H9 (cell line): ENCODE measurements around the gene LXN. TPM values are rescaled to one million over a fixed set of nuclear protein-coding genes. Genes with fewer than 3 reads are reported as not detected.

Experiments
- DNase-seq: peaks from one replicate; pipeline ENCODE4 v3.0.0-alpha.2; 2017
- H2AFZ ChIP-seq: one replicate; pipeline ENCODE4 v1.6.1; 2013; ENCODE audit warnings: mild to moderate bottlenecking, low read length, control low read depth, moderate library complexity
- H2AK5ac ChIP-seq: 2 replicates; pipeline ENCODE4 v1.6.1; 2013; ENCODE audit warnings: low read length, control low read depth, mixed read lengths; ENCODE audit not compliant: insufficient read length
- H2BK120ac ChIP-seq: one replicate; pipeline ENCODE4 v1.6.1; 2013; ENCODE audit warnings: low read depth, mild to moderate bottlenecking, low read length, control low read depth, inconsistent platforms; ENCODE audit not compliant: poor library complexity, severe bottlenecking
- H2BK12ac ChIP-seq: 2 replicates; pipeline ENCODE4 v1.6.1; 2013; ENCODE audit warnings: low read length, control low read depth, mixed read lengths, low read depth; ENCODE audit not compliant: insufficient read length
- H2BK15ac ChIP-seq: 2 replicates; pipeline ENCODE4 v1.6.1; 2013; ENCODE audit warnings: low read depth, low read length, control low read depth
- H2BK20ac ChIP-seq: one replicate; pipeline ENCODE4 v1.6.1; 2013; ENCODE audit warnings: low read depth, mild to moderate bottlenecking, low read length, control low read depth, inconsistent platforms; ENCODE audit not compliant: poor library complexity, severe bottlenecking
- H2BK5ac ChIP-seq: 2 replicates; pipeline ENCODE4 v1.6.1; 2013; ENCODE audit warnings: low read length, control low read depth, mixed read lengths; ENCODE audit not compliant: insufficient read length
- H3K14ac ChIP-seq: 2 replicates; pipeline ENCODE4 v1.6.1; 2013; ENCODE audit warnings: low read length, control low read depth; ENCODE audit not compliant: insufficient read depth
- H3K18ac ChIP-seq: 2 replicates; pipeline ENCODE4 v1.6.1; 2013; ENCODE audit warnings: low read depth, mild to moderate bottlenecking, mixed read lengths, low read length, control low read depth; ENCODE audit not compliant: insufficient read length
- H3K23ac ChIP-seq: 2 replicates; pipeline ENCODE4 v1.6.1; 2013; ENCODE audit warnings: low read length, control low read depth, mixed read lengths, low read depth; ENCODE audit not compliant: insufficient read length
- H3K23me2 ChIP-seq: 2 replicates; pipeline ENCODE4 v1.6.1; 2013; ENCODE audit warnings: low read depth, mild to moderate bottlenecking, mixed read lengths, low read length, control low read depth; ENCODE audit not compliant: insufficient read length, poor library complexity, severe bottlenecking
- H3K27ac ChIP-seq: 2 replicates; pipeline ENCODE4 v1.5.1; 2013; ENCODE audit warnings: low read length, control low read depth, mixed read lengths, low read depth; ENCODE audit not compliant: insufficient read length
- H3K27me3 ChIP-seq: 2 replicates; pipeline ENCODE4 v1.6.1; 2013; ENCODE audit warnings: low read length, control low read depth, inconsistent platforms; ENCODE audit not compliant: insufficient read depth
- H3K4ac ChIP-seq: 2 replicates; pipeline ENCODE4 v1.6.1; 2013; ENCODE audit warnings: low read depth, mild to moderate bottlenecking, control low read depth, inconsistent platforms, low read length, moderate library complexity
- H3K4me1 ChIP-seq: 2 replicates; pipeline ENCODE4 v1.6.1; 2013; ENCODE audit warnings: low read length, control low read depth, inconsistent platforms; ENCODE audit not compliant: insufficient read depth
- H3K4me2 ChIP-seq: 2 replicates; pipeline ENCODE4 v1.6.1; 2013; ENCODE audit warnings: low read length, control low read depth, mixed read lengths; ENCODE audit not compliant: insufficient read length, insufficient read depth
- H3K56ac ChIP-seq: 2 replicates; pipeline ENCODE4 v1.6.1; 2013; ENCODE audit warnings: low read depth, mild to moderate bottlenecking, mixed read lengths, low read length, control low read depth; ENCODE audit not compliant: insufficient read length
- H3K79me1 ChIP-seq: 2 replicates; pipeline ENCODE4 v1.6.1; 2013; ENCODE audit warnings: low read depth, mild to moderate bottlenecking, moderate library complexity, low read length, control low read depth, inconsistent platforms; ENCODE audit not compliant: insufficient read depth, poor library complexity, severe bottlenecking
- H3K79me2 ChIP-seq: 2 replicates; pipeline ENCODE4 v1.6.1; 2013; ENCODE audit warnings: low read length, control low read depth, inconsistent platforms; ENCODE audit not compliant: insufficient read depth
- H3K9ac ChIP-seq: 2 replicates; pipeline ENCODE4 v1.6.1; 2013; ENCODE audit warnings: low read length, control low read depth, mixed read lengths; ENCODE audit not compliant: insufficient read length; ENCODE audit errors: extremely low read depth
- H3K9me3 ChIP-seq: one replicate; pipeline ENCODE4 v1.6.1; 2013; ENCODE audit warnings: low read depth, low read length, inconsistent platforms; ENCODE audit not compliant: control insufficient read depth
- H3T11ph ChIP-seq: one replicate; pipeline ENCODE4 v1.6.1; 2013; ENCODE audit warnings: mild to moderate bottlenecking, low read length, control low read depth, inconsistent platforms
- H4K20me1 ChIP-seq: one replicate; pipeline ENCODE4 v1.6.1; 2013; ENCODE audit not compliant: control insufficient read depth, insufficient read length, insufficient read depth
- H4K5ac ChIP-seq: 2 replicates; pipeline ENCODE4 v1.6.1; 2013; ENCODE audit warnings: low read depth, mild to moderate bottlenecking, mixed read lengths, low read length, control low read depth; ENCODE audit not compliant: insufficient read length
- H4K8ac ChIP-seq: replicated peaks from 2 replicates; pipeline ENCODE4 v1.6.1; 2013; ENCODE audit warnings: low read length, control low read depth, mixed read lengths, low read depth; ENCODE audit not compliant: insufficient read length
- H4K91ac ChIP-seq: 2 replicates; pipeline ENCODE4 v1.6.1; 2013; ENCODE audit warnings: low read depth, mild to moderate bottlenecking, moderate library complexity, mixed read lengths, low read length, control low read depth; ENCODE audit not compliant: insufficient read length
- H3K27ac Mint-ChIP-seq, 3 experiments: 2 replicates in 2 of 3; 3 replicates in 1 of 3; pipeline ENCODE4 v1.8.0; 2020 to 2021; ENCODE audit warnings: mixed read lengths in 3 of 3, mild to moderate bottlenecking in 1 of 3, moderate library complexity in 1 of 3
- H3K27me3 Mint-ChIP-seq: 2 replicates; pipeline ENCODE4 v1.8.0; 2021; ENCODE audit warnings: low read depth, mild to moderate bottlenecking, moderate library complexity, mixed read lengths
- H3K36me3 Mint-ChIP-seq, 3 experiments: 2 replicates in 2 of 3; 3 replicates in 1 of 3; pipeline ENCODE4 v1.8.0; 2020 to 2021; ENCODE audit warnings: low read depth in 3 of 3, mixed read lengths in 3 of 3; ENCODE audit not compliant: insufficient read depth in 1 of 3
- H3K4me1 Mint-ChIP-seq, 2 experiments: 2 replicates each; pipeline ENCODE4 v1.8.0; 2020; ENCODE audit warnings: mixed read lengths in 2 of 2
- H3K4me3 Mint-ChIP-seq, 2 experiments: 2 replicates in 1 of 2; 3 replicates in 1 of 2; pipeline ENCODE4 v1.8.0; 2020 to 2021; ENCODE audit warnings: mild to moderate bottlenecking in 2 of 2, mixed read lengths in 2 of 2, moderate library complexity in 1 of 2
- H3K9me3 Mint-ChIP-seq, 2 experiments: 2 replicates in 1 of 2; 3 replicates in 1 of 2; pipeline ENCODE4 v1.8.0; 2020; ENCODE audit warnings: mild to moderate bottlenecking in 2 of 2, mixed read lengths in 2 of 2, moderate library complexity in 1 of 2
- WGBS: extraction: QIAGEN DNeasy Blood & Tissue Kit; methylation state at CpG from one replicate; pipeline ENCODE4 v1.1.7; 2013; ENCODE audit warnings: missing lambda C conversion rate, low lambda C conversion rate, mixed read lengths; ENCODE audit not compliant: insufficient read length; ENCODE audit errors: extremely low coverage; 5-methylcytosine and 5-hydroxymethylcytosine counted together
- total RNA-seq: library from RNA; stranded (reverse); gene quantifications from 2 replicates; pipeline ENCODE4 v1.2.1, GENCODE V29; 2021
- TF ChIP-seq, protein P1 (sequence below): fragments of 200-600 bp; sonication (generic); conservative IDR thresholded peaks from 3 replicates; pipeline ENCODE4 v1.8.0; 2021; ENCODE audit warnings: antibody characterized with exemption, mild to moderate bottlenecking

LXN gene
- total RNA-seq, 1 experiment from 2014 or later, result 6.7 TPM

DNA sequence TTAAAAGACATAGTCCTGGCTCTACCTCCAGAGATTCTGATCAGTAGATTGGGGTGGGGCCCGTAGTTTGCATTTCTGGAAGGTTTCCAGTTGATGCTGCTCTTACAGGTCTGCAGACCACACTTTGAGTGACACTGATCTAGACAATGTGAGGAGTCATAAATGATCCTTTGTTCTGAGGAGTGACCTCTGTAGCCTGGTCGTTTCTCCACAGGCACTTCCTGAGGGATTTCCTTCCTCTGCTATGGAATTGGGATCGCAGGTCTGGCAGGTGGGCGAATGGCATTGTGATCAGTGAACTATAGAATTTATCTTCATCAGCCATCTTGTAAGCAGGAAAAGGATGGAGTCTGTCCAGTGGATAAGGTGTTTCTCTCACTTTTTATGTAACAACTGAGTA, 22.7 kb downstream of the LXN start:
- H3K9me3 ChIP-seq, result no peaks in the 10 kb centered on the region
- no peak overlapping the region for H2BK12ac ChIP-seq
- Mint-ChIP-seq H3K27me3 (no peaks in the 10 kb centered on the region), H3K9me3 (no peaks in the 10 kb centered on the region), H3K27ac (peak overlapping the region in 1 of 3 experiments; percentile 7; a peak in 1 of 7 replicates), H3K36me3 (peaks cover 12 to 70% (median 42%) of the 10 kb centered on the region in 3 experiments; a peak in 6 of 7 replicates), H3K4me3 (no peak overlapping the region), H3K4me1 (peaks cover 6 to 7% of the 10 kb centered on the region in 2 experiments; a peak in 3 of 4 replicates)
- H2BK15ac ChIP-seq, result no peak overlapping the region
- no peak for DNase-seq
- H3K18ac ChIP-seq, result no peak overlapping the region
- H2AK5ac ChIP-seq, result no peak overlapping the region
- H4K5ac ChIP-seq, result no peak overlapping the region
- no peak overlapping the region for H2AFZ ChIP-seq
- no peak overlapping the region for H3K4ac ChIP-seq
- no peak overlapping the region for H3K27ac ChIP-seq
- peaks cover 3% of the 10 kb centered on the region for H3K79me1 ChIP-seq
- H2BK20ac ChIP-seq, result no peak overlapping the region
- no peak overlapping the region for H2BK5ac ChIP-seq
- no peak overlapping the region for H2BK120ac ChIP-seq
- no peak overlapping the region for H3T11ph ChIP-seq
- no peak overlapping the region for H4K8ac ChIP-seq
- no peak overlapping the region for H3K23ac ChIP-seq
- no peaks in the 10 kb centered on the region for H3K4me1 ChIP-seq
- H3K4me2 ChIP-seq, result no peak overlapping the region
- no peak overlapping the region for H3K14ac ChIP-seq
- no peak overlapping the region for H3K56ac ChIP-seq
- TF ChIP-seq, protein P1, sequence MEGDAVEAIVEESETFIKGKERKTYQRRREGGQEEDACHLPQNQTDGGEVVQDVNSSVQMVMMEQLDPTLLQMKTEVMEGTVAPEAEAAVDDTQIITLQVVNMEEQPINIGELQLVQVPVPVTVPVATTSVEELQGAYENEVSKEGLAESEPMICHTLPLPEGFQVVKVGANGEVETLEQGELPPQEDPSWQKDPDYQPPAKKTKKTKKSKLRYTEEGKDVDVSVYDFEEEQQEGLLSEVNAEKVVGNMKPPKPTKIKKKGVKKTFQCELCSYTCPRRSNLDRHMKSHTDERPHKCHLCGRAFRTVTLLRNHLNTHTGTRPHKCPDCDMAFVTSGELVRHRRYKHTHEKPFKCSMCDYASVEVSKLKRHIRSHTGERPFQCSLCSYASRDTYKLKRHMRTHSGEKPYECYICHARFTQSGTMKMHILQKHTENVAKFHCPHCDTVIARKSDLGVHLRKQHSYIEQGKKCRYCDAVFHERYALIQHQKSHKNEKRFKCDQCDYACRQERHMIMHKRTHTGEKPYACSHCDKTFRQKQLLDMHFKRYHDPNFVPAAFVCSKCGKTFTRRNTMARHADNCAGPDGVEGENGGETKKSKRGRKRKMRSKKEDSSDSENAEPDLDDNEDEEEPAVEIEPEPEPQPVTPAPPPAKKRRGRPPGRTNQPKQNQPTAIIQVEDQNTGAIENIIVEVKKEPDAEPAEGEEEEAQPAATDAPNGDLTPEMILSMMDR, result no peak
- no CpG with 5 or more reads among the region's 4 CpGs for WGBS
- H4K20me1 ChIP-seq, result no peaks in the 10 kb centered on the region
- no peak overlapping the region for H4K91ac ChIP-seq
- no peak overlapping the region for H3K9ac ChIP-seq
- H3K27me3 ChIP-seq, result no peaks in the 10 kb centered on the region
- H3K79me2 ChIP-seq, result peaks cover 6% of the 10 kb centered on the region; the same call in 1 of the 2 replicates
- H3K23me2 ChIP-seq, result no peaks in the 10 kb centered on the region
